ENCODE data around the gene XPO6.

DNA sequence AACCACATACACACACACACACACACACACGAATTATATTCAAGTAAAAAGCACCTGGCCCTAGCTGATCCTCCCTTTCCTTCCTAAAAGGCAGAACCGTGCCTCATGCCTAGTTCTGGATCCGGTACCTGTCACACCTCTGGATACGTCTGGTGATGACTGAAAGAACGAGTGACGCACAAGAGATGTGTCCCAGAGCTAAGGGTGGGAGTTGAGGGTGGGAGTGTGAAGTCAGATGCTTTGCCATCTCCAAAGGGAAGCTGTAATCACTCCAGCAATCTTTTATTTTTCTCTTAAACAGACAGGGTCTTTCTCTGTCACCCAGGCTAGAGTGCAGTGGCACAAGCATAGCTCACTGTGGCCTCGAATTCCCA is 121.8 kb downstream of the XPO6 start:
- TF ChIP-seq, protein P1, sequence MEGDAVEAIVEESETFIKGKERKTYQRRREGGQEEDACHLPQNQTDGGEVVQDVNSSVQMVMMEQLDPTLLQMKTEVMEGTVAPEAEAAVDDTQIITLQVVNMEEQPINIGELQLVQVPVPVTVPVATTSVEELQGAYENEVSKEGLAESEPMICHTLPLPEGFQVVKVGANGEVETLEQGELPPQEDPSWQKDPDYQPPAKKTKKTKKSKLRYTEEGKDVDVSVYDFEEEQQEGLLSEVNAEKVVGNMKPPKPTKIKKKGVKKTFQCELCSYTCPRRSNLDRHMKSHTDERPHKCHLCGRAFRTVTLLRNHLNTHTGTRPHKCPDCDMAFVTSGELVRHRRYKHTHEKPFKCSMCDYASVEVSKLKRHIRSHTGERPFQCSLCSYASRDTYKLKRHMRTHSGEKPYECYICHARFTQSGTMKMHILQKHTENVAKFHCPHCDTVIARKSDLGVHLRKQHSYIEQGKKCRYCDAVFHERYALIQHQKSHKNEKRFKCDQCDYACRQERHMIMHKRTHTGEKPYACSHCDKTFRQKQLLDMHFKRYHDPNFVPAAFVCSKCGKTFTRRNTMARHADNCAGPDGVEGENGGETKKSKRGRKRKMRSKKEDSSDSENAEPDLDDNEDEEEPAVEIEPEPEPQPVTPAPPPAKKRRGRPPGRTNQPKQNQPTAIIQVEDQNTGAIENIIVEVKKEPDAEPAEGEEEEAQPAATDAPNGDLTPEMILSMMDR (IDR thresholded peaks at IDR 0.05; ENCODE audit: insufficient read depth, low read length): no peak
- TF ChIP-seq POLR2AphosphoS5 (IDR thresholded peaks at IDR 0.05; ENCODE audit: low read depth) (no peak), GABPA (IDR thresholded peaks at IDR 0.05; ENCODE audit: low read depth) (no peak), SPI1 (IDR thresholded peaks at IDR 0.05; ENCODE audit: borderline replicate concordance, low read depth) (no peak)
- TF ChIP-seq, protein P2, sequence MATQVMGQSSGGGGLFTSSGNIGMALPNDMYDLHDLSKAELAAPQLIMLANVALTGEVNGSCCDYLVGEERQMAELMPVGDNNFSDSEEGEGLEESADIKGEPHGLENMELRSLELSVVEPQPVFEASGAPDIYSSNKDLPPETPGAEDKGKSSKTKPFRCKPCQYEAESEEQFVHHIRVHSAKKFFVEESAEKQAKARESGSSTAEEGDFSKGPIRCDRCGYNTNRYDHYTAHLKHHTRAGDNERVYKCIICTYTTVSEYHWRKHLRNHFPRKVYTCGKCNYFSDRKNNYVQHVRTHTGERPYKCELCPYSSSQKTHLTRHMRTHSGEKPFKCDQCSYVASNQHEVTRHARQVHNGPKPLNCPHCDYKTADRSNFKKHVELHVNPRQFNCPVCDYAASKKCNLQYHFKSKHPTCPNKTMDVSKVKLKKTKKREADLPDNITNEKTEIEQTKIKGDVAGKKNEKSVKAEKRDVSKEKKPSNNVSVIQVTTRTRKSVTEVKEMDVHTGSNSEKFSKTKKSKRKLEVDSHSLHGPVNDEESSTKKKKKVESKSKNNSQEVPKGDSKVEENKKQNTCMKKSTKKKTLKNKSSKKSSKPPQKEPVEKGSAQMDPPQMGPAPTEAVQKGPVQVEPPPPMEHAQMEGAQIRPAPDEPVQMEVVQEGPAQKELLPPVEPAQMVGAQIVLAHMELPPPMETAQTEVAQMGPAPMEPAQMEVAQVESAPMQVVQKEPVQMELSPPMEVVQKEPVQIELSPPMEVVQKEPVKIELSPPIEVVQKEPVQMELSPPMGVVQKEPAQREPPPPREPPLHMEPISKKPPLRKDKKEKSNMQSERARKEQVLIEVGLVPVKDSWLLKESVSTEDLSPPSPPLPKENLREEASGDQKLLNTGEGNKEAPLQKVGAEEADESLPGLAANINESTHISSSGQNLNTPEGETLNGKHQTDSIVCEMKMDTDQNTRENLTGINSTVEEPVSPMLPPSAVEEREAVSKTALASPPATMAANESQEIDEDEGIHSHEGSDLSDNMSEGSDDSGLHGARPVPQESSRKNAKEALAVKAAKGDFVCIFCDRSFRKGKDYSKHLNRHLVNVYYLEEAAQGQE (IDR thresholded peaks at IDR 0.05; ENCODE audit: insufficient replicate concordance, low read depth): no peak

Measured in HL-60 (cell line).